NCI-H2227 treated with DMSO at 0.1 percent for 48 hours (cell line): ENCODE results near the gene SNX15.
"Not testable (repeated sequence)": the region's sequence is repeated elsewhere in the genome, so short reads cannot be mapped to it uniquely, and the experiment has no call there.

Source experiments
- DNase-seq: peaks from one replicate; lab custom pipeline; 2025; lab: John Stamatoyannopoulos, UW

The SNX15 gene

DNA sequence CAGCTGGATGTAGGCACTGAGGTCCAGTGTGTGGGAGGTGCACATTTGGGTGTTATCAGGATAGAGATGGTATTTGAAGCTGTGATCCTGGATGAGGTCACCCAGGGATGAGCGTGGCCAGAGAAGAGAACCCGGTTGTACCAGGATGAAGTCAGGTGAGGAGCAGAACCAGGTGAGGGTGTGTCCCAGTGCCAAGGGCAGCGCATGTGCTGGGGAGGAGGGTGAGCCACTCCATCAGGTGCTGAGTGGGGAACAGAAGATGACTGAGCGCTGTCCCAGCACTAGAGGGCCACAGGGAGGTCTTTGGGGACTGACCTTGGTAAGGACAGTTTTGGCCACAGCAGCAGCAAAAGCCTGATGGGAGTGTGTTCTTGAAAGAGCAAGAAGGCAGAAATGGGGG, 10.5 kb upstream of the SNX15 start:
- DNase-seq: no peak

DNA sequence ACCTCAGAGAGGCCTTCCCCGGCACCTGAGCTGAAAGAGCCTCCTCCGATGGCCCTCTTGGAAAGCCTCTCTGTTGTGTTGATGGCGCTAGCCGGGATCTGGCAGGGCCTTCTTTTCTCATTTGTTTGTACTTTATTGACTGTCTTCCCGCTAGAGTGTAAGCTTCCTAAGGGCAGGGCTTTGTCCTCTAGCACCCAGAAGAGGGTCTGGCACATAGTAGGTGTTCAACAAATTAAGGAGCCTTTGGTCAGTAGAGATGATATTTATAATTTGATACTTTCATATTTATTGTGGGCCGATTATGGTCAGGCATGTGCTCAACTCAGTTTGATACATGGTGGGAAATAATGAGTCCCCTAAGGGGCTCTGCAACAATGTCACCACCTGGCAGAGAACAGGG, 9.3 kb upstream of the SNX15 start:
- no peak for DNase-seq

DNA sequence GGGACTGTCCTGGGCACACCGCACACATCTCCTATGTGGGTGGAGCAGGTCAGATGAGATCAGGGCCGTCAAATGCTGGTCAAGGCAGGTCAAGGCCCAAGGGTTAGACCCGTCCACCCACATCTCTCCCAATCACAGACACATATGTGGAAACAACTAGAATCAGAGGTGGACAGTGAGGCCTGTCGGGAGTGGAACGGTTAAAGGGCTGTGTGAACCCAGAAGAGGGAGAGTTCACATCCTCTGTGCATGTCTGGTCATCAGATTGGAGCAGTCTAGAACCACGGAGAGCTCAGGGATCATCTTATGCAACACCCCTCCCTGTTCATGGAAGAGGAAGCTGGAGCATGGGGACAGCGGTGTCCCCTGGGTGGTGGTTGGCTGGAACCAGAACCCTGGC, 7.4 kb upstream of the SNX15 start:
- DNase-seq: no peak

DNA sequence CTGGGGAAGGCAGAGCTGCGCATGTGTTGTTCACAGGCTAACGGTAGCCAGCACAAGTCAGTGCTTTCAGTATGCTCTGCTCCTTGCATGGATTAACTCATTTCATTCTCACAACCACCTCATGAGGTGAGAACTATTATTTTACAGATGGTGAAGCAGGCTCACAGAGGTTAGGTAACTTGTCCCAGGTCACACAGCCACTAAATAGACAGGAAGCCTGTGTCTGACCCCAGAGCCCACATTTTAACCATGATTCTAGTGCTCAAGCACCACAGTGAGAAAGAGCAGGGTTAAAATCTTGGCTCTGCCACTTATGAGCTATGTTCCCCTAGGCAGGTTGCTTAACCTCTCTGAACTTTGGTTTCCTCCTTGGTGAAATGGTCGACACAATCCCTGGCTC, 6.2 kb upstream of the SNX15 start:
- no peak for DNase-seq

DNA sequence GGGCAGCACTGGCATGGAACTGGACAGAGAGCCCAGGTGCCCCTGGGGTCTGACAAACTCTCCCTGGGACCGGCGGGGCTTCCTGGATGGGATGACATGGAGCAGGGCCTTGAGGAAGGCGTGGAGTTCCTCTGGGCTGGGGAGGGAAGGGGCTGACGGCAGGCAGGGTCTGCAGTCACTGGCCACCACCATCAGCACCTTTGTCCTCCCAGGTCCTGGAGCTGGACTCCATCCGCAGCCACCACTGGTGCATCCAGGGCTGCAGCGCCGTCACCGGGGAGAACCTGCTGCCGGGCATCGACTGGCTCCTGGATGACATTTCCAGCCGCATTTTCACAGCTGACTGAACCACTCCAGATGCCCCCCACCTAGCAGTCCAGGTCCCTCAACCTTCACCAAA, 5.7 kb upstream of the SNX15 start:
- no peak for DNase-seq

DNA sequence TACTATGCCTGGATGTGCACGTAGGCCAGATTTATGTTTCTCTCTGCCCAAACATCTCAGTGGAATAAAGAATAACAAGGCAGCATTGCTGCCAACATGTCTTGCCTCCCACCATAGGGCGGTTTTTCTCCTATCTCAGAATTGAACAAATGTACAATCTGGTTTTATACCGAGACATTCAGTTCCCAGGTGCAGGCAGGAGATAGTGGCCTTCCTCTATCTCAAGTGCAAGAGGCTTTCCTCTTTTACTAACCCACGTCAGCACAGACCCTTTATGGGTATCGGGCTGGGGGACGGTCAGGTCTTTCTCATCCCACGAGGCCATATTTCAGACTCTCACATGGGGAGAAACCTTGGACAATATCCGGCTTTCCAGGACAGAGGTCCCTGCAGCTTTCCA, 3.7 kb upstream of the SNX15 start:
- DNase-seq: not testable (repeated sequence)

DNA sequence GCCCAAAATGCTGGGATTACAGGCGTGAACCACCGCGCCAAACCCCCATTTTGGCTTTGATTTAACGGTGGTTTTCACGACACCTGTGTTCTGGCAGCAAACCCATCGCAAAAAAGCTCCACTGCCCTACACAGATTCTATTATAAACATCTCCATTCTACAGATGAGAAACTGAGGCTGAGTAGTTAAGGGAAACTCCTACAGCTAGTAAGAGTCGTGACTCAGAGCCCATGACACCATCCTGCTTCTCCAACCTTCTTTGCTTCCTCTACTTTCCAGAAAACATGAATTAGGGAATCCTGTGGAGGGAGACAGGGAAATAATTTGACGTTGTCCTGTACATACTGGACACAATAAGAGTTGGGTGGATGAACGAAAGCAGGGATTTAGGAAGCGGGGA, 429 bp upstream of the SNX15 start:
- DNase-seq: no peak

DNA sequence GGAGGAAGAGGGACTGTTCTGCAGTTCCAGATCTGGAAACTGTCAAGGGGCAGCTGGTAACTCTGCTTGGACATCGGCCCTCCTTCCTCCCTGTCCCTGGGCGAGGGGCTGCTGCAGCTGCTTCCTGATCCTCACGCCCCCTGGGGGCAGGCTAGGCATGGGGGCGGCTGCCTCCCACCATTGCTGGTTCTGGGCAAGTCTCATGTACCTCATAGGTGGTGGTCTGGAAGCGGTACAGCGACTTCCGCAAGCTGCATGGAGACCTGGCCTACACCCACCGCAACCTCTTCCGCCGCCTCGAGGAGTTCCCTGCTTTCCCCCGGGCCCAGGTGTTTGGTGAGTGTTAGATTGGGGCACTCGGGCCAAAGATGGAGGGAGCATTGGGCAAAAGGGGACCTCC, 5.0 kb downstream of the SNX15 start:
- no peak for DNase-seq

DNA sequence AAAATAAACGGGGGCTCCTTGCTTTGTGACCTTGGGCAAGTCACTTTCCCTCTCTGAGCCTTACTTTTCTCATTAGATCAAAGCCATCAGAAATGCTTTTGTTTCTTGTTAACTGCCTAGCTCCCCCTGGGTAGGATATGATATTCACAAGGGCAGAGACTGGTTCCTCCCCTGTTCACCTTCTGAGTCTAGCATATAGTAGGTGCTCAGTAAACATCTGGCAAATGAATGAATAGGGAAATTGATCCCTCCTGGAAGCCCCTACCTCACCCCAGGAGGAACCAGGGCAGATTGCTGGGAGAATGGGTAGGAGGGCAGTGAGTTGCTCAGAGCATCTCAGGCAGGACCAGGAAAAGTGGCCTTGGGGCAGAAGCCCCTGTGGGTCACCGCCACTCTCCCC, 7.2 kb downstream of the SNX15 start:
- no peak for DNase-seq

DNA sequence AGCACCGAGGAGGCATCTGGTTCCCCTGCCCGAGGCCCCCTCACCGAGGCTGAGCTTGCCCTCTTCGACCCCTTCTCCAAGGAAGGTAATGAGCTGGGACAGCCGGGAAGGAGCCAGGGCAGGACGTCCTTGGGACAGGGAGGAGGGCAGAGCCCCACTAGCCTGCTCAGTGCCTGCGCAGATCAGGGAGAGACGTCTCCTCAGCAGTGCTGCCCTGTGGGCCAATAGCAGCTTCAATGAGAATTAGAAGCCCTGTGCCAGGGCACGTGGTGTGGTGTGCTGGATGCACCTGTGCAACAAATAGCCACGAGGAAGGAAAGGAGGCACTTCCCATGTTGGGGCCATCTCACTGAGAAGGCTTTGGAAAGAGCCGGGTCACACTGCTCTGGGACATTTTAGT, 8.3 kb downstream of the SNX15 start:
- no peak for DNase-seq

DNA sequence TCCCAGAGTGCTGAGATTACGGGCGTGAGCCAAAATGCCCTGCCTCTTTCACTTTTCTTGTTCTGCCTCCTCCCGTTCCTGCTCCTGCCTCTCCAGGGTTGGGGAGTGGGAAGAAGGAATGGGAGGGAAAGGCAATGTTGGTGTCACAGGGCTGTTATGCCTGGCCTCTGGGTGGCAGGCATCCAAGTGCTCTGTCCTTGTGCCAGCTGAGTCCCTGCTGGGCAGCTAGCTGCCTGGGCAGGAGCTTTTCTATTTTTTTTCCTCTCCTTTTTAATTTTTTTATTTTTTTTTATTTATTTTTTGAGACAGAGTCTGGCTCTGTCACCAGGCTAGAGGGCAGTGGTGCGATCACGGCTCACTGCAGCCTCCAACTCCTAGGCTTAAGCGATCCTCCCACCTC, 9.7 kb downstream of the SNX15 start:
- DNase-seq: no peak

DNA sequence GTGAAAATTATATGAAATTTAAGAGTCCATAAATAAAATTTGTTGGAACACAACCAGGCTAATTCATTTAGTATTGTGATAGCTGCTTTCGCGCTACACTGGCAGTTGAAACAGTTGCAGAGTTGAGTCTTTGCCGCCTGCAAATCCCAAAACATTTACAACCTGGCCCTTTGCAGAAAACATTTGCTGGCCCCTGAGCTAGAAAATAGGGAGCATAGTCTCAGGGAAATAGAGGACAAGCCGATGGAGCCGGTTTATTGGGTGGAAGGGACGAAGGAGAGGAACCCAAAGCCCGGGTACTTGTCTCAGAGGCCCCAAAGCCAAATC, 13.2 kb downstream of the SNX15 start:
- DNase-seq: no peak

DNA sequence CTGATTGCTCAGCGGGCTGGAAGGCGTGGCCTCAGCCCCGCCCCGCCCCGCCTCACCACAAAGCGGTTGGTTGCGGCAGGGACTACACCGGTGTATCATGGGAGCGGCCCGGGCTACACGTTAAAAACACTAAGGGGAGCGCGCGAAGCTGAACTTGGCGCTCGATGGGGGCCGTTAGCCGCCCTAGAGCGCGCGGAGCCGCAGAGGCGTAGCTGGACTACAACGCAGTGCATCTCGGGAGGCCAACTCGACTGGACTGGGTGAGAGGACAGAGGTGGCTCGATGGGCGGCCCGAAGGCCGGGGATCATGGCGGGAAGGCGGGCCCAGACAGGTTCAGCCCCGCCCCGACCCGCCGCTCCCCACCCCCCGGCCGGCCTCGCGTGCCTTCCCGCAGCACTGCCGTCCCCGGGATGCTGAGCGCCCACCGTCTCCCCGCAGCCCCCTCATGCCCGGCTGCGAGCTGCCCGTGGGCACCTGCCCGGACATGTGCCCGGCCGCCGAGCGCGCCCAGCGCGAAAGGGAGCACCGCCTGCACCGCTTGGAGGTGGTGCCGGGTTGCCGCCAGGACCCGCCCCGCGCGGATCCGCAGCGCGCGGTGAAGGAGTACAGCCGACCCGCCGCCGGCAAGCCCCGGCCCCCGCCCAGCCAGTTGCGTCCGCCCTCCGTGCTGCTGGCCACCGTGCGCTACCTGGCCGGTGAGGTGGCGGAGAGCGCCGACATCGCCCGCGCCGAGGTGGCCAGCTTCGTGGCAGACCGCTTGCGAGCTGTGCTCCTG, 13.8 kb downstream of the SNX15 start, which contains the start of gene SAC3D1:
Gene SAC3D1 (plus strand): TSS at position 364 of the 776 bp plus-strand sequence. CDS start 83 bp downstream, at position 447.
- DNase-seq: peak; percentile 95

DNA sequence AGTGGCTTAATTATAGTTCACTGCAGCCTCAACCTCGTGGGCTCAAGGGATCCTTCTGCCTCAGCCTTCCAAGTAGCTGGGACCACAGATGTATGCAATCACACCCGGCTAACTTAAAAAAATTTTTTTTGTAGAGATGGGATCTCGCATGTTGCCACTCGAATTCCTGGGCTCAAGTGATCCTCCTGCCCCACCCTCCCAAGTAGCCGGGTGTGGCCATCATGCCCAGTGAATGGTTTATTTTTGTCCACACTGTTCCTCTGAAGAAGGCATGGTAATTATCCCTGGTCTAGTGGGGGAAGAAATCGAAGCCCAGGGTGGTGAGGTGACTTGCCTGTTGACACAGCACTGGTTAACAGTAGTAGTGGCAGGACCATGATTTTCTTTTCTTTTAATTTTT, 15.7 kb downstream of the SNX15 start:
- no peak for DNase-seq

DNA sequence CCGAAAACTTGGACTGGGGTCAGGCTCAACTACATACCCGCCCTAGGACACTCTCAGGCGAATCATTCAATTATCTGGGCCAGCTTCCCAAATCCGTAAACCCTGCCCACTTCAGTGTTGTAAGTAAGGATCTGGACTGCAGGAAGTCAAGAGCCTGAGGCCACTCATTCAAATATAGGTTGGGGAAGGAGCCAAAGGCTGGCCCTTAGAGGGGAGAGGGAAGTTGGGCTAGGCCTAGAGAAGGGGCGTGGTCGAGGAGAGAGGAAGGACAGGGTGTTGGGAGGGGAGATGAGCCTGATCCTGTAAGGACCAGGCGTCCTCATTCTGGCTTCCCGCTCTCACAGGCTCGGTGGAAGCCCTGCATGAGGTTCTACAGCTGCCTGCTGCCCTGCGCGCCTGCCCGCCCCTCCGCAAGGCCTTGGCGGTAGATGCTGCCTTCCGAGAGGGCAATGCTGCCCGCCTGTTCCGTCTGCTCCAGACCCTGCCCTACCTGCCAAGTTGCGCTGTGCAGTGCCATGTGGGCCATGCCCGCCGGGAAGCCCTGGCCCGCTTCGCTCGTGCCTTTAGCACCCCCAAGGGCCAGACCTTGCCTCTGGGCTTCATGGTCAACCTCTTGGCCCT, 16.8 kb downstream of the SNX15 start:
- DNase-seq: no peak

DNA sequence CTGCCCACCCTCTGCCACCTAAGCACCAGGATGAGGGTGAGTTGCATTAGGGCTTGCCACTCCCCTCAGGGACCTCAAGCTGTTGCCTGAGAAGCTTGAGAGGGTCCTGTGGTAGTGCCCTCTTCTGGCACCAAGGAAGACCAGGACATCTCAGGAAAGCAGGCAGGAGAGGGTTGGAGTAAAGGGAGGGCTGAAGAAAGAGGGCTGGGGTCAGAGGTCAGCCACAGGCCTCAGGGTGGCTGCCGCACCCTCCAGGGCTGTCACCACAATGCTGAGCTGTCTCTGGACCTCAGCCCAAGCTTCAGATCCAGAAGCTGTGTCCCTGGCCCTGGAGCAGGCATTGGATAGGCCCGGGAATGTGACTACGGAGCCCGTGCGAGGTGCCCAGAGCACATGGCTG, 17.8 kb downstream of the SNX15 start:
- DNase-seq: no peak

DNA sequence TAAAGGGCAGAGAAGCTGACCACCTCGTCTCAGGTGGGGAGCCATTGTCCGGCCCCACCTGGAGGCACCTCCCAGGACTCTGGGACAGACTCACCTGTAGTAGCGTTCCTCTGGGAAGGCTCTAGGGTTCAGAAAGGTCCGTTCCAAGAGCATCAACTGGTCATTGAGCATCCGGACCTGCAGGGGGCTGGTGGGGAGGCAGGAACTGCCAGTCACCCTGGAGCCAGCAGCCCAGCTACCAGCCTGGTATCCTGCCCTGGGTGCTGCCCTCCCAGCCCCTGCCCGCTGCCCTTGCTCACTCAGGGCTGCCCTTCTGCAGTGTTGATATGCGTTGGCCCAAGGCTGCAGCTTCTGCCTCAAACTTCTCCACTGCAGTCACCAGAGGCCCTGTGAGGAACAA, 18.5 kb downstream of the SNX15 start:
- no peak for DNase-seq

DNA sequence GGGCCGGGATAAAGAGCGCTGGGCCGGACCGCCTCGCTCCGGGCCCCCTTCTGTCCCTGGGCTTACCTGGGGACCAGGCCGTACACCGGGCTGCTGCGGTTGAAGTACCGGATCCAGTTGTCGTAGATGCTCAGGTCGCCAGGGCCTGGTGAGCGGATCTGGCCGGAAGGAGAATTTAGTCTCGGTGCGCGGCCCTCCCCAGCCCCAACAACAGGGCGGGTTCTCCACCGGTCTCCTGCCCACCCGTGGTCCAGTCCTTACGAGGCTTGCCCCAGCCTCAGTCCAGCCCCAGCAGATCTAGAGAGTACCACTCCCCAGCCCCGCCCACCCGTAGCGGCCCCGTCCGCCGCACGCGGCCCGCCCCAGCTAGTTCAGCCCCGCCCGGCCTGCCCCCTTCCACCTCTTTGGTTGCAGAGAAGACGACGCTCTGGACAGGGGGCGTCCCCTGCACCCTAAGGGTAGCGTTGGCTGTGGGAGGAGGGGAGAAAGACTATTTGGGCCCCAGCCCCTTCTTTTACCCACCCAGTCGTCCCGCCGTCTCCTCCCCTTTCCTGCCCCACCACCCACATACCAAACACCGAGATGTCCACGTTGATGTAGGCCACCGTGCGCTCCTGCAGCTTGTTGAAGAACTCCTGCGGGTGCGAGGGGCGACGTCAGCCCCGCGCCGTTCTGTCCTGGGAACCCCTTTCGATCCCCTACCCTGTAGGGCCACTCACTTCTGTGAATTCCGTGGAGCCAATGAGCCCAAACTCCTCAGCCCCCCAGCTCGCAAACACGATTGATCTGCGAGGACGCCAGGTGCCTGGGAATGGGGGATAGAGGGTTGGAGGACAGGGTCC, 20.6 kb downstream of the SNX15 start:
- DNase-seq: no peak

DNA sequence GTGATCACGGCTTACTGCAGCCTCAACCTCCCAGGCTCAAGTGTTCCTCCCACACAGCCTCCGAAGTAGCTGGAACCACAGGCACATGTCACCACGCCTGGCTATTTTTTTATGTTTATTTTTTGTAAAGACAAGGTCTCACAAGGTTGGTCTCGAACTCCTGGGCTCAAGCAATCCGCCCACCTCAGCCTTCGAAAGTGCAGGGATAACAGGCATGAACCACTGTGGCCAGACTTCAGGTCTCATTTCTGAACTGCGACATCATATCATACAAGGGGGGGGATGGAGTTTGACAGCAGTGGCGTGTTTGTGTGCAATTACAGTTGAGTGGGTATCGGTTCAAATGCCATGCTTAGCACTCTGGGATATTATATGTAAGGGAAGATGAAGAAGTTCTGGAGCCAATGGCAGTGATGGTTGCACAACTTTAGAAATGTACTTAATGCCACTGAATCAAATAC, 24.2 kb downstream of the SNX15 start:
- DNase-seq: no peak

DNA sequence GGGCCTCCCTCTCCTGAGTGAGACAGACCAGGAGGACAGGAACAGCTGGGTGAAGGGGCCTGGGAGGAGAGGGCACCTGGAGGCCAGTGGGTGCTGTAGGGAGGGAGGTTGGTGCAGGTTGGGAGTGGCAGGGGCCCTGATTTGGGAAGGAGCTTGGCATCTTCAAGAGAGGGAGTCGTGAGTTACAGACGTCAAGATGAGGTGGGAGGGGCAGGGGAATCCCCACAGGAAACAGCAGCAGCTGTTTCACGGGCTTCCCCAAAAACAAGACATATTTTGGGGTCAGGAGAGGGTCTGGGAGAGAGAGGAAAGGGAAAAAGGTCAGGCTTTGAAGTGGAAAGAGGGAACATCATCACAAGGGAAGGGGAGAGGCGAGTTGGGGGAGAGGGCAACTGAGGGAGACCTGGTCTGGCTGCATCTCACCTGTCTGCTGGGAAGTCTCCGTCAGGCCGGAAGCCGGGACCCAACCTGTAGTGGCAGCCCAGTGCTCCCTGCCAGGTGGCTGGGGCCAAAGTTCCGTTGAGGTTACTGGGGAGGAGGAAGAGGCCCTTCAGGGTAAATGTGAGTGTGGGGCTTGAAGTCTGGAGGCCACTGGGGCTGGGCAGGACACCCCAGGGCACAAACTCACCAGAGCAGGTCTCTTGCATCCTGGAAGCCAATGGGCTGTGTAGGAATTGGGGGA, 26.7 kb downstream of the SNX15 start:
- DNase-seq: no peak

DNA sequence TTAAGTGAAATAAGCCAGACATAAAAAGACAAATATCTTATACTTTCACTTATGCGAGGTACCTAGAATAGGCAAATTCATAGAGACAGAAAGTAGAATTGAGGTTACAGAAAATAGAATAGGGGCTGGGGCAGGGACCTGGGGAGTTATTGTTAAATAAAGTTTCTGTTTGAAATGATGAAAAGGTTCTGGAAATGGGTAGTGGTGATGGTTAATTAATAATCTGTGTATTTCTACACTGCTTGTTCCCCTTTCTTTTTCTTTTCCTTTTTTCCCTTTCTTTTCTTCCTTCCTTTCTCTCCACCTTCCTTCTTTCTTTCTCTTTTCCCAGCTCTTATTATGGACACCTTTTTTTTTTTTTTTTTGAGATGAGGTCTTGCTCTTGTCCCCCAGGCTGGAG, 28.3 kb downstream of the SNX15 start:
- DNase-seq: no peak

DNA sequence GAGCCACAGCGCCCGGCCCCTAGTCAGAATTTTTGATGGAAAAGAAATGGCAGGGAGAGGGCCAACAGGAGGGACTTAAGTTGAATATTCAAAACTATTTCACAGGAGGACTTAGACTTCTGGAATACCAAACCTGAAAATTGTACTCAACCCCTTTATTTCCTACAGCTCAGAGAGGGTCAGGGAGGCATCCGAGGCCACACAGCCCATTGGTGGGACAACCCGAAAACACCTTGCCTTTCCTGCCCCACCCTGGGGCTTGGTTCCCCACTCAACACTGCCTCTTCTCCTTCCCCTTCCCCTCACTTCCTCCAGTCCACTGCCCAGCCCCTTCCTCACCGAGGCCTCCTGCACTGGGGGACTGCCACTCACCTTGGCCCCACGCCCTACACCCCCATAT, 29.8 kb downstream of the SNX15 start:
- no peak for DNase-seq
